GM18520 (cell line): Measurements from ENCODE around the gene BEST1.
"Not testable (repeated sequence)": the region's sequence is repeated elsewhere in the genome, so short reads cannot be mapped to it uniquely, and the experiment has no call there.

Experiments used
- ATAC-seq: cut with Tn5 transposase; IDR thresholded peaks from one replicate; pipeline ENCODE4 v1.9.1; 2021; ENCODE audit not compliant: unreplicated experiment

Gene BEST1

GRCh38 chr11:61976420-61976800 lies 26.3 kb downstream of the BEST1 start:
- ATAC-seq: no peak

GRCh38 chr11:61976813-61977475 lies 26.8 kb downstream of the BEST1 start:
- ATAC-seq: no peak

DNA sequence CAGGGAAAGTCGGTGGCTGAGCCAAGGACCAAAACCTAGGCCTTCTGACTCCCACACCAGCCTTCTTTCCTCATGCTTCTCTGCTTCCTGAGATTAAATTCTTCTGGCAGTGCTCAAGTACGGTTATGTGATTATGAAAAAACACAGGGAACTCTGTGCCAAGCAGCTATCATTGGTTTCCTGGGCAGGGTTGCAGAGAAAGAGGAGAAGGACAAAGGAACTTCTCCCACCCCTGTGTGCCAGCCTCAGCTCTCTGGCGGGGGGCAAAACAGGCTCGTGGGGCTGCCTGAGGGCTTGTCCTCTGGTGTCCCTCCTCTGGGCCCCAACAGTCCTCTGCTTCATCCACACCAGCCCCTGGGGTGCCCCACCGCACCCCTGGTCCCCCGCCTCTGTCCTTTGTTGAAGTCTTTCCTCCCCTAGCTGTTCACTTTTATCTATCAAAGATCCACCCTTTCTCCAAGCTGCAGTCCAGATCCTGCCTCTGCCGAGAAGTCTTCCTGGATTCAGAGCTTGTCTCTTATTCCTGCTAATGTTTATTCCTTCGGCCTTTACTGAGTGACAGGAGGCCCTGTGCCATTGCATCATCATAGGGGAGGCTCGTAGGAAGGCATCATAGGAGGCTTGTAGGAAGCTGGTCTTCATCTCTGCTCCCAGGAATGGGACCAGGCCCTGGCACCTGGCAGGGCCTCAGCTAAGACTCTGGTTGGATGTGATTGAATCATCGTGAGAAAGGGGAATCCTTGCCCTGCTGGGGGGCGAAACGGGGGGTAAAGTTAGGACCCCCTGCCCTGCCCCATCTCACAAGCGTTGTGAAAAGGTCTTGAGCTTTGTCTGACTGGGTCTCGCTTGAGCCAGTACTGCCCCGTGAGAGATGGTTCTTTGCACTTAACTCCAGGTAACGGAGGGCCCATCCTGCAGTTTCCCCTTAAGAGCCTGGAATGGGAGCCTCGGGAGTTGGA lies 28.8 kb downstream of the BEST1 start:
- ATAC-seq: no peak

DNA sequence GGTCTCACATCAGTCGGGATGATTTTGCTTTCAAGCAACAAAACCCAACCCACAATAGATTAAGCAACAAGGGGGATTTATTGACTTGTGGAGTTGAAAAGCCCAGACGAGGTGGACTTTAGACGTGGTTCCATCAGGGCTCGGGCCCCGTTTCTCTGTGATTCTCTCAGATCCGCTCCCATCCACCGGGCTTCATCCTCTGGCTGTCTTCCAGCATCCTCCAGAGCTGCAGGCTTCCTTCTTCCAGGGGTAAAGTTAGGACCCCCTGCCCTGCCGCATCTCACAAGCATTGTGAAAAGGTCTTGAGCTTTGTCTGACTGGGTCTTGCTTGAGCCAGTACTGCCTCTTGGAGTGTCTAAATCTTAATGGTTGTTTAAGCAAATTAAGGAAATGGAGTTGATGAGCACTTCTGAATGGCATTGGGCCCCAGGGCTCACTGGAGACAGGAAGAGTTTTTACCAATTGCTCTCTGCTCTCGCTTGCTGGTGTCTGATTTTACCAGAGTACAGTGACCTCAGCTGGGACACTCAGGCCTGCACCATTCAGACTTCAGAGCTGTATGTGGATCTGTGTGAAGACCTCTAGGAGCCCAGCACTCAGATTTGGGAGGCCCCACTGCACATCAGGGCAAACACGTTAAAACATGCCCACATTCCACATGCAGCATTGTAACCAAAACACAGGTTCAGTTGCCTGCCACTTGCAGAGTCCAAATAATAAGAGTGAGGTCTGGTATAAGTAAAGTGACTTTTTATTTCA lies 30.8 kb downstream of the BEST1 start:
- no peak for ATAC-seq

DNA sequence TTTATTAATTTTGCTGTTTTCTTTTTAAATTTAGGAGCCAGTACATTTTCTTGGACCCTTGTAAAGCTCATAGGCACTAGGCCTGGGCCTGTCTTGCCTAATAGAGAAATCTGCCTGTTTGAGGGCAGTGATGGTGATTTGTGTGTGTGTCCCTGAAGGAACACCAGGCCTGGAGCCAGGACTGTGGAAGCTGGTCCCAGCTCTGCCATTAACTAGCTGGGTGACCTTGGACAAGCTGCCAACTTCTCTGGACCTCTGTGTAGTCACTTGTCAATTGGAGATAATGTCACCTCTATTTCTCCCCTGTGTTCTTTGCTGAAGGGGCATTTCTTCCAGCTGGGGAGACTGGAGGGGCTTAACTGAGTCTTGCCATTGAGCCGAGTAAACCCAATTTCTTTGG lies 33.3 kb downstream of the BEST1 start:
- ATAC-seq: no peak

- no peak for ATAC-seq
These were observed 35.7 kb downstream of the BEST1 start for GRCh38 chr11:61985869-61986268.

DNA sequence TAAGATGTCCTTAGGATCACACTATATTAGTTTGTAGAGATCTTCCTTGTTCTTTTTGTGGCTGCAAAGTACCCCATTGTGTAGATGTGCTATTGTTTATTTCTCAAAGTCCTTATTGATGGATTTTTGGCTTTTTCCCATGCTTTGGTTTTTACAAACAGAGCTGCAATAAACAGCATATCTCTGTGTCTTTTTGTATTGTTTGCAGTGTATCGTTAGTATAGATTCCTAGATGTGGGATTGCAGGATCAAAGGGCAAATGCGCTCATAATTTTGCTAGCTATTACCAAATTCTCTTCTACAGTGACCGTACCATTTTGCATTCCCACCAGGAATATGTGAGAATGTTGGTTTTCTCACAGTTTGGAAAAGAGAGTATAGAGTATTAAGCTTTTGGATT lies 44.8 kb downstream of the BEST1 start:
- no peak for ATAC-seq

DNA sequence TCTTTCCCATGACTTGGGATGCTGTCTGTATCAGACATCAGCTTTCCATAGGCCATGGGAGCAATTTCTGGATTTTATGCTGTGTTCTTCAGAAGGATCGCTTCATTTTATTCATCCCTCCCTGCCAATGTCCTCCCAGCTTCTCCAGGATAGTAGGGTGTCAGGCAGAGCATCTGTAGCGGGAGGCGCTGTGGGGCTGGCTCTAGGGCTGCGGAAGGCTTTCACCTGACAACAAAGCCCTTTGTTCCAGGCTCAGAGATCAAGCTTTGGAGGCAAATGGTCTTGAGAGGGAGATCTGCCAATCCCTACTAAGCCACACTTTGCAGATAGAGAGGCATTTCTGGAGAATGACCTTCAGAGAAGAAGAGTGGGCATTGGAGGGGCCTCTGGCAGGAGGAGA lies 46.8 kb downstream of the BEST1 start:
- no peak for ATAC-seq

- ATAC-seq: no peak
These were observed 49.2 kb downstream of the BEST1 start for GRCh38 chr11:61999141-61999975.

DNA sequence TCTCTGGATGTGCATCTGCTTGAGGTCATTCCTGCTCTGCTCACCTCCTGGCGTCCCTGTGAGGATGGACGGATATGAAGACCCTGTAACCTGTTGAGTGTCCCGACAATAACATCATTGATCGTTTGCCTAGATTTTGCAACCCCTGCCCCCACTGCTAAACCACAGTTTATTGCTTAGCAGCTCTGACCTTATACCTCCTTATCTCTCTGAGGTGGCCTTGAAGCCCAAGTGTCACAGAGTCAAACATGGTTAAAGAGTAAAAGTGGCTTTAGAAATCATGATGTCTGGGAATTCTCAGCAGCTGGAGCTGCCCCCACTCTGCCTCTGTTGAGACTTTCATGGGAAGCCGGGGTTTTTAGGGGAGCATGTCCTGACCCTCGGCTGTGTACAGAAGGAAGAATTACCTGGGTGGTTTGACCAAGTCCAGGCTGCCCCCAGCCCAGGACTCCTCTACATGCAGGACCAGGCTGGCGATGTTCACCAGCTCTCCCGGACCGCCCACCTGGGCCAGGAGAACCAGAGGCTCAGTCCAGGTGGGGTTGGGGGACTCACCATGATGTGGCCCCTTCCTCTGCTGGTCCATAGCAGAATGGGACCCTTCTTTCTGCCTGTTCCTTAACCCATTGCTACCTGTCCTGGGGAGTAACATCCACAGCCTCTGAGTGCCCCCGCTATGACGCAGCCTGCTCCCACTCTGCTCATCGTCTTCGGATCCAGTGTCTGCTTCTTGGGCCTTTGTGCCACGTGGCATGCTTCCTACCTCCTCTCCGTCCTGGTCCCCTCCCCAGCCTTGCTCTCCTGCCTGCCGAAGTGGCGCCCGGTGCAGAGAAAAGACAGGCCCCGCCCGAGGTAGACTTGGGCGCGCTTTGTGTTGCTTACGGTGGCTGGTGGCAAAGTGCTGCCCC lies 50.6 kb downstream of the BEST1 start:
- ATAC-seq: no peak

- no peak for ATAC-seq
These were observed 51.5 kb downstream of the BEST1 start for GRCh38 chr11:62001450-62002191.

GRCh38 chr11:62002283-62002682 lies 52.1 kb downstream of the BEST1 start:
- not testable (repeated sequence) for ATAC-seq

DNA sequence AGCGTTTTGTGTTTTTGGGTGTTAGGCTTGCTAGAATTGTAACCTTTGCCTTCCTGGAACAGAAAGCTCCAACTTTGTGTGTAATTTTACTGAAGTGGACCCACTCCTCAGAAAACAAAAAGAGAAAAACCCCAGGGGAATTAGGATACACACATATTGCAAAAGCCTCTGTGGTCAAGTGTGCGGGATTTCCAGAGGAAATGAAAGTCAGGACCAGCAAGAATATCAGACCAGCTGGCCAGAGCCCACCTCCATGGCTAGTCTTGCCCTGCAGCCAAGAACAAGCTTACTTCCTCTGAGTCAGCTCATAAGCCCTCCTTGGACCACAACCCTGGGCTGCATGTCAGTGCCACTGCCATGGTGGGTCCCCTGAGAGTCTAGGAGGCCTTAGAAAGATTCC lies 54.3 kb downstream of the BEST1 start:
- ATAC-seq: no peak

DNA sequence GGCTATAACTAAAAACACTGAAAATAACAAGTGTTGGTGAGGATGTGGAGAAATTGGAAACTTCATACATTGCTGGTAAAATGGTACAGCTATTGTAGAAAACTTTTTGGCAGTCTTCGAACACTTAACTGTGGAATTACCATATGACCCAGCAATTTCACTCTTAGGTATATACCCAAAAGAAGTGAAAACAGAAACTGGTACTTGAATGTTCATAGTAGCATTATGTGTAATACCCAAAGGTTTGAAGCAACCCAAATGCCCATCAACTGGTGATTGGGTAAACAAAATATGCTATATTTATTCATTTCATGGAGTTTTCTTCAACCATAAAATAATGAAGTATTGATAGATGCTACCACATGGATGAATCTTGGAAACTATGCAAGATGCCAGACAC lies 58.0 kb downstream of the BEST1 start:
- no peak for ATAC-seq

- ATAC-seq: no peak
These were observed 60.9 kb downstream of the BEST1 start for GRCh38 chr11:62010935-62011528.

DNA sequence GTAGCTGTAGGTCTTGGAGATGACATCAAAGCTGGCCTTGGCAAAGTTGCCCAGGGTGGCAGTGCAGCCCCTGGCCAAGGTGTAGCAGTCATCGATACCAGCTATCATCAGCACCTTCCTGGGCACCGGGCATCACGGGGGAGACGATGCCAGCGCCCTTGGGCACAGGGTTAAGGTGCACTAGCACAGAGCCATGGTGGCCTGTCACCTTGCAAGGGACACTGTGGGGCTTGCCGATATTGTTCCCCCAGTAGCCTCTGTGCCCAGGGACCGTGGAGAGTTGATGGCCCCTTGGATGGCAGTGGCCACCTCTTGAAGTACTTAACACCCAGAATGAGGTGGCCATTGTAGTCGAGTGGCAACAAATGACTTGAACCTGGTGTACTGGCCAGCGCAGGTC lies 61.7 kb downstream of the BEST1 start:
- no peak for ATAC-seq

DNA sequence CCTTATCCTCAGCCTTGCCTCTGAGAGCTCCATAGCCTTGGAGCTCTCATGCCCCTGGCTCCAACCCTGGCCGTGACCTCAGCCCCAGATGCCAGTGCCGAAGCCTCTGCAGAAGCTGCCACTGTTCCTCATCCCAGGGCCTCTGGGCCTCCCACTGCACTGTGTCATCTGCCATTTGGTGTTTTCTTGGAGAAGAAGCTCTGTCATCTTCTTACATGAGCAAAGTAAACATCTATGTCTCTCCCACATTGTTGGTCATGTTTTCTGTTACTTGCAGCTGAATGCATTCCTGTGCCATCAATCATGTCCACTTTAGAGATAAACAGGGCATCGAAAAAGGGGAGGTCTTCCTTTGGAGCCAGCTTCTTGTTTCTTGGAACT lies 62.3 kb downstream of the BEST1 start:
- ATAC-seq: no peak

DNA sequence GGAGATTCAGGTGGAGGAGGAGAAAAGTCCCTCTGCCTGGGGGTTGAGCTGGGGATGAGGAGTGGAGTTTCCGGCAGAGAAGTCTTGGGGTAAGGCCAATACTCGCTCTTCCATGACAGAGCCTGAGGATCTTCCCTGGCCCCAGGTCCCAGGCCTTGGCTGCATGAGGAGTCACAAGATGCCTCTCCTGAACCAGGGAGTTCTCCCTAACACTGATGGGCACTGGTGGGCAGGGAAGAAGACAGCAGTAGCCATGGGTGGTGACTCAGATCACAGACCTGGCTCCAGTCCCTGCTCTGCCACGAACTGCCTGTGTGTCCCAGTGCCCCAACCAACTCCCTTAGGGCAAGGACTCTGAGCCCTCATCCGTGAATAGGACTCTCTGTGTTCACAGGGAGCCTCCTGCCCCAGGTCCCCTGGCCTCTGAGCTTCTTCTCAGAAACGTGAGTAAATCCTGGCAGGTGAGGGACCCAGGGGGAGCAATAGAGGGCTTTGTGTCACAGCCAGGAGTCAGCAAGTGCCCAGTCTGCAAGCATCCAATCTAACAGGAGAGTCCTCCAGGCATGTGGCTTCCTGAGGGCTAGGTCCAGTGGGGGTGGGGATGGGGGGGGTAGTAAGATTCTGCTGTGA lies 62.8 kb downstream of the BEST1 start:
- ATAC-seq: no peak
